Stimulated activated CD8-positive, alpha-beta memory T cell treated with anti-CD3 and anti-CD28 coated beads, Interleukin-2, amount 100 ng/mL, for 1 hour (primary cell): ENCODE data around the gene SPPL3.
"Not testable (repeated sequence)": the region's sequence is repeated elsewhere in the genome, so short reads cannot be mapped to it uniquely, and the experiment has no call there.

Experiments used
- DNase-seq, 2 donors: peaks; one replicate each; pipeline ENCODE4 v3.0.0-alpha.2; 2020; ENCODE audit warnings: low read depth in 2 of 2

Gene SPPL3

DNA sequence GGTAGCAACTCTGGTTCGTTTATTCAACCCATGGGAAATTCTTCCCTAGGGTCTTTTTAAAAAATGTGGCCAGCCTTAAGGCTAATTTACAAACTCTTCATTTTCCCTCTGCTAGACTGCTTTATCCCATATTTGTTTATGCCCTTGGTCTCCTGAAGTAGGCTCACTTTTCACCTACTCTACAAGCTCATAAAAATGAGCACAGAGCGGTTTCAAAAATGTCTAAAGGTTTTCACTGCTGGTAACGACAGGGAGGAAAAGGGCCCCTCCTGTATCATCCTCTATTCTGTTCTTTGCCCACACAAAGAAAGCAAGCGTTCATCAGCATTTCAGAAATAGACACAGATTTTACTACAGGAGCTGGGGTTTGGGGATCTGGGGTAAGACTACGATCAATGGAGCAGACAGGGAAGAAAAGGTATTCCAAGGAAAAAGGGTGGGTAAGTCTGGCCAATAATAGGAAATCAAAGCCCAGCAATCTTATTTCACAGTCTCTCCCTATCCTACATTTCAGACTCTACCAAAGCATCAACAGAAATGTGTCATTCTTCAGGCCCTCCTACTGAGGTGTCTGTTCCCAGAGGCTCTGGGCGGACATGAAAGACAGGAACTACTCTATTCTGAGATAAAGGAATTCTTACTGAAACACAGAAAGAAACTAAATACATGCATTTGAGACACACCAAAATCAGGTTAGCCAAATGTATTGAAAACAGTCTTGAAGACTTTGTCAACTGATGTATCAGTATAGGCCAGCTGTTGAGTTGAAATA is 86.4 kb downstream of the SPPL3 start:
- DNase-seq = no peak

DNA sequence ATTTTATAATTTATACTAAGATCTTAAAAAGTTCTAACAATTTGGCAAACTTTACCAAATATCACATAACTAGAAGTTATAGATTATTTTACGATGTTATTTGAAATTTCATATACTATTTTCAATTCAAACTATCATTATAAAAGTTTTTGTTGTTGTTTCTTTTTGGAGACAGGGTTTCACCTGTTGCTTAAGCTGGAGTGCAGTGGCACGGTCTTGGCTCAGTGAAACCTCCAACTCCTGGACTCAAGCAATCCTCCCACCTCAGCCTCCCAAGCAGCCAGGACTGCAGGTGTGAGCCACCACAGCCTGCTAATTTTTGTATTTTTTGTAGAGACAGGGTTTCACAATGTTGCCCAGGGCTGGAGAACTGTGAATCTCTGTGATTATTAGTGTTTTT is 87.8 kb downstream of the SPPL3 start:
- no peak for DNase-seq

DNA sequence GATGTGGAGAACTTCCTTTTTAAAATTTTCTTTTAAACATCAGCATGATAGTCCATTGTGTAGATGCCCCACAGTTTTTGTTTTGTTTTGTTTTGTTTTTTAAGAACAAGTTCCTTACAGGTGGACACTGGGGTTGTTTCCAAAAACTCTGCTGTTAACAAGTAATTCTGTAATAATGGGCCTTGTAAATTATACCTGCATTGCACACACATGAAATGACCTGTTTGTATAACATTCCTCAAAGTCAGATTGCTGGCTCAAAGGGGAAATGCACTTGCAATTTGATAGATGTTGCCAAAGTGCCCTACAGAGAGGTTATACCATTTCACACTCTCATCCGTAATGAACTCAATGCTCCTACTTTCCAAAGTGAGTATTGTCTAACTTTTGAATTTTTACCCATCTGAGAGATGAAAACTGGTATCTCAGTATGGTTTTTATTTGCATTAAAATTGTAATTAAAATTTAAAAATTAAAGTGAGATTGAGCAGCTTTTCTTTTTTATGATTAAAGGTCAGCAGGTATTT is 89.2 kb downstream of the SPPL3 start:
- DNase-seq = no peak

DNA sequence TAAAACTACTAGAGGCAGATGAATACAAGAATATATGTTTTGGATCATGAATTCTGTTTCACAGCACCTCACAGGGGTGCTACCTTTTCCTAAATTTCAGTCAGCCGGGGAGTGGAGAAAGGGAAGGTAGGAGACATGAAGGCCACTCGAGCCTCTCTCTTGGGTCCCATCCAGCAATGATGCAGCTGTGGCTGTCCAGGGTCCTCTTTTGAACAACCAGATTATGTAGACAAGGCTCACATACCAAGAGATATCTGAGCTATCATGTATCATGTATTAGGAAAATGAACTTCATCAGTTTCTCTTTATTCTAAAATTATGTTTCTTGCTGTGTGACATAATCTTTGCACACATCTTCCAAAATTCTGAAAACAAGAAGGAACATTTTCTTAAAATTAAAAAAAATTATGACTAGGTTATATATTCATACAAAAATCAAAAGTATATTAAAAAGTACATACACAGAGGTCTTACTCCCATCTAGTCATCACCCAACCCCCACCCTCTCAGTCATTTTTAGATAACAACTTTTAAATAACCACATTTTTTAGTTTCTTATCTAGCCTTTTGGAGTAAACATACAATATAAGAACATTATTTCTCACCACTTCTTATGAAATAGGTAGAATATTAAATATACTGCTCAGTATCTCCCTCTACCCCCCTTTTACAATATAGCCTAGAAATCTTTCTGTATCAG is 89.8 kb downstream of the SPPL3 start:
- DNase-seq = no peak

DNA sequence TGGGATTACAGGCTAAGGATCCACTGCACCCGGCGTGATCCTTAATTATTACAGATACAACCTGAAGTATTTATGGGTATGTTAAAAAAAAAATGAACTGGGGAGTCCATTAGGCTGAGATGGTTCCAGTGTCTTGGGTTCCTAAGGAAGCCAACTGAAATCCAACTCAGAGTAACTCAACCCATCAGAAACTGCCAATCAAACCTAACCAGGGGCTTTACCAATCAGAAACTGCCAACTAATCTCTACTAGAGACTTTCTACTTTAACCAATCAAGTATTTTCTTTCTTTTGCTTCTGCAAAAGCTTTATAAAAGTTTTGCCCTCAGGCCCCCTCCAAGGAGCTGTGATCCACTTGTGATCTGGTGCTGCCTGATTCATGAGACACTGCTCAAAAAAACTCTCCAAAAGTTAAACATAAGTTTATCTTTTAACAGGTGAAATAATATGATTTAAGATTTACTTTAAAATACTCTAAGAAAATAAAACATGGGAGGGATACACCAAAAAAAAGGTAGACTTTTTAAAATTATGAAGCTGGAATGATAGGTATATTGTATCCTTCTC is 90.5 kb downstream of the SPPL3 start:
- DNase-seq = no peak

DNA sequence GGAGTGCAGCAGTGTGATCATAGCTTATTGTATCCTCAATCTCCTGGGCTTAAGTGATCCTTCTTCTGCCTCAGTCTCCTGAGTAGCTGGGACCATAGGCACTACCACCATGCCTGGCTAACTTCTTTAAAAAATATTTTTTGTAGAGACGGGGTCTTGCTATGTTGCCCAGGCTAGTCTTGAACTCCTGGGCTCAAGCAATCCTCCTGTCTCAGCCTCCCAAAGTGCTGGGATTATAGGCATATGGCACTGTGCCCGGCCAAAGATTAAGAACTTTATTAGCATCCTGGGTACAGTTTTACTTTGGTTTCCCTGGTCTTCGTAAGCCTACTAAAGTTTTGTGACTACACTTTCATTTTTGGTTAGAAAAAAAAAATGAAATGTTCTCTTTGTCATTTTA is 94.1 kb downstream of the SPPL3 start:
- no peak for DNase-seq

DNA sequence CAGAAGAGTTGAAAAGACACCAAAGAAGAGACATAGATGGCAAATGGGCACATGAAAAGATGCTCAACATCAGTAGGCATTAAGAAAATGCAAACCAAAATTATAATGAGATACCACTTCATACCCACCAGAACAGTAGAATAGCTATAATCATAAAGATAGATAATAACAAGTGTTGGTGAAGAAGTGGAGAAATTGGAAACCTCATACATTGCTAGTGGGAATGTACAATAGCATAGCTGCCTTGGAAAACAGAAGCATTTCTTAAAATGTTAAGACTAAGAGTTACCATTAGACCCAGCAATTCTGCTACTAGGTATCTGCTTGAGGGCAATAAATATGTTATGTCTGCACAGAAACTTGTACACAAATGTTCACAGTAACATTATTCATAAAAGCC is 99.7 kb downstream of the SPPL3 start:
- no peak for DNase-seq

DNA sequence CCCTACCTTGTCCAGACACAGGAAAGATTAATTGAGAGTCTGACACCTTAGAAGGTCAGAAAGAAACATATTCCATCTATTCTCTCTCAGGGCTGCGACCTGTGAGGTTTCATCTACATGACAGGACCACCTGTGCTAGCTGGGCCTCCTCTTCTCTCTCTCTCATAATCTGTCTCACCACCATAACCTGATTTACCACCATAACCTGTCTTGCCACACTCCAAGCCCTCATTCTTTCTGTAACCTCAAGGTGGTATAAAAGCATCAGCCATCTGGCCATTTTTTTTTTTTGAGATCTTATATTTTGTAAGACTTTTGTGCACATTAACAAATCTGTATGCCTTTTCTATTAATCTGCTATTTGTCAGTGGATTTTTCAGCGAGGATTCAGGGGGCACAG is 103.0 kb downstream of the SPPL3 start:
- DNase-seq = no peak

- no peak for DNase-seq
Observed at GRCh38 chr12:120800665-120801064, 103.5 kb downstream of the SPPL3 start.

DNA sequence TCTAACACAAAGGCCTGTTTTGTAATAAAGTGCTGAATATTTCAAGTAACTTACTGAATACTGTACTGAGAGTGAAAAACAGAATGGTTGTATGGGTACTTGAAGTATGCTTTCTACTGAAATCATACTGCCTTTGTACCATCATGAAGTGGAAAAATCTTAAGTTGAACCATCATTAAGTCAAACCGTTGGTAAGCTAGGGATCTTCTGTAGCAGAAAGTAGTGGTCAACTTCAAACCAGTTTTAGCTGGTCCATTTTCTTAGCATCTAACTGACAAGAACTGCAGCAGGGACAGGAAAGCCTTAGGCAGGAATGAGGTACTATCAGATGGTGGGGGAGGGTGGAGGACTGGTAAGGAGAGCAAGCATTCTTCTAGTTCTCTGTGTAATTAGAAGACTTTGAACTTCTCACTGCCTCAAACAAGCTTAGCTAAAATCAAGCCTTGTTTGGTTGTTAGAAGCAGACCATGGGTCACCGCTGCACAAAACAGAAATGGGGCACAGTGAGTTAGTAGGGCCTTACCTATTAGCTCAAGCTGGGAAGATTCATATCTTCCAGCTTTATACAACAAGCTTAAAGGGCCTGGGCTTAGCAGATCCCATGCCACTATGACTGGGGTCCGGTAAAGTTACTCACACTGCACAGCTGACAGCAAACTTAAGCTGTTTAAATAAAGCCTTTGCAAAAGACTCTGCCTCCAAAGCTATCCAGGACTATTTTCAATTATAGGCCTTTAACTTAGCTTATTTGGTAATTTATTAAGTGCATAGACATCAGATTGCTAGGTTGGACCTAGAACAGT is 104.7 kb downstream of the SPPL3 start:
- no peak for DNase-seq

DNA sequence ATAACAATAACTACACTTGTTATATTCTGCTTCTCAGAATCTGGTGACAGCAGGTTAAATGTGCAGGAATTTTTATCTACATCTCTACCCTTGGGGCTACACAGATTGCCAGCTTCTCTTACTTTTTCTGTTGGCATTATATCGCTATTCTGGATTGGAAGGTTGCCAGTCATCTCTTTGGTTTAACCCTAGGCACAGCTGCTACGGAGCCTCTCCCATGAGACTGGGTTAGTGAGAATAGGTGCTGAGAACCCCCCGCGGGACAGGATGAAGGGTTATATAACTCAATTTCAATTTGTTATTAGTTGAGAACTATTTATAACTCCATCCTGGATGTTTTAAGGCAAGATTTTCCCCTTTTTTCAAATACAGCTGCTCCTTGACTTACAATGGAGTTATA is 105.5 kb downstream of the SPPL3 start:
- no peak for DNase-seq

DNA sequence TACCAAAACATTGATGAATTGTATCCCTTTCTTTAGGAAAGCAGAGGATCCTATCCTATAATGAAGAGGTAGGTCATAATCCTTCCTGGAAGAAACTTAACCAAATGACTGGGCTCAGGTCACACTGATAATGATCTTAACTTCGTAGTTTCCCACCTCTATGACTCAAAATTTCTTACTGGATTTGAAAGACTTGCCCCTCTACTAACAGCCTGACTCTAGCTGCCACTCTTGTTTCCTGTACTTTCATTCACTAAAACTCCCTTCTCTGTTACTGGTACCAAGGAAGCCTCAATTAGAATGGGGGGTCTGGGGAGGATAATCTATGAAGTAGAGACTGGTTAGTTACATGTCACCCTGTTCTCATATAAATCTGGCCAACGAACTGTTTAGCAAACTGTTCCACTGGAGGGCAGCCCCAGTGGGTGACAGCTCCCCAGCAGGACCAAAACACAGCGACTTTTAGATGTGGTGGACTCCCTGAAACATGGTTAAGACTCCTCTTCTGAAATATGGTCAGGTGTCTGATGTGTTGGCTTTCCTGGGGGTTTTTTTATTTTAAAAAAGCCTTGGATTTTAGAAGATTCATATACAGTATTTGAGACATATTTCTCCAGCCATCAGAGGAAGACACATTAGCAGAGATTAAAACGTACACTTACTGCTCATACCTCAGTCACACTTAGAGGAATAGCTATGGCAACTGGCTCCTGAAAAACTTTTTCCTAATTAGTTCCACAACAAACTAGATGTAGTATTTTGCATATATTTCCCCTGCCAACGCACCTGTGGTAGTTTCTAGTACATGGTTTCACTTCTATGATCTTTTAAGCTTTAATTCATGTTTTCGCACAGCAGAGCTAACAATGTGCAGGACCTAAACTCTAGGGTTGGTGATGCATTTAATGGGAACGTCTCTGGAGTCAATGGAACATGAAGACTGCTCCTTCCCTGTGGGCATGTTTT is 106.2 kb downstream of the SPPL3 start:
- no peak for DNase-seq

- DNase-seq = no peak
Observed at GRCh38 chr12:120795441-120796178, 108.5 kb downstream of the SPPL3 start.

DNA sequence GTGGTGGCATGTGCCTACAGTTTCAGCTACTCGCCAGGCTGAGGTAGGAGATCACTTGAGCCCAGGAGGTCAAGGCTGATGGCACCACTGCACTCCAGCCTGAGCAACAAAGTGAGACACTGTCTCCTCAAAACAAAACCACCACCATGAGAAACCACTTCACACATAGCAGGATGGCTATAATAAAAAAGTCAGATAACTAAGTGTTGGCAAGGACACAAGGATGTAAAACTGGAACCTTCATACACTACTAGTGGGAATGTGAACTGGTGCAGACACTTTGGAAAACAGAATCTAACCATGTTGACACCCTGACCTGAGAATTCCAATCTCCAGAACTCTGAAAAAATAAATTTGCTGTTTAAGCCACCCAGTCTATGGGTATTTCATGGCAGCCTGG is 110.8 kb downstream of the SPPL3 start:
- no peak for DNase-seq

DNA sequence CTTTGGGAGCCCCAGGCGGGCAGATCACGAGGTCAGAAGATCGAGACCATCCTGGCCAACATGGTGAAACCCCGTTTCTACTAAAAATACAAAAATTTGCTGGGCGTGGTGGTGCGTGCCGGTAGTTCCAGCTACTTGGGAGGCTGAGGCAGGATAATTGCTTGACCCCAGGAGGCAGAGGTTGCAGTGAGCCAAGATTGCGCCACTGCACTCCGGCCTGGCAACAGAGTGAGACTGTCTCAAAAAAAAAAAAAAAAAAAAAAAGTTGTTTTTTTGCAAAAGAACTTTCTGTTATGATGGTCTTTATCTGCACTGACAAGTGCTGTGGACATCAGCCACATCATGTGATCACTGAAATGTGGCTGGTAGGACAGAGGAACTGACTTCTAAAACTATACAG is 111.7 kb downstream of the SPPL3 start:
- not testable (repeated sequence) for DNase-seq

DNA sequence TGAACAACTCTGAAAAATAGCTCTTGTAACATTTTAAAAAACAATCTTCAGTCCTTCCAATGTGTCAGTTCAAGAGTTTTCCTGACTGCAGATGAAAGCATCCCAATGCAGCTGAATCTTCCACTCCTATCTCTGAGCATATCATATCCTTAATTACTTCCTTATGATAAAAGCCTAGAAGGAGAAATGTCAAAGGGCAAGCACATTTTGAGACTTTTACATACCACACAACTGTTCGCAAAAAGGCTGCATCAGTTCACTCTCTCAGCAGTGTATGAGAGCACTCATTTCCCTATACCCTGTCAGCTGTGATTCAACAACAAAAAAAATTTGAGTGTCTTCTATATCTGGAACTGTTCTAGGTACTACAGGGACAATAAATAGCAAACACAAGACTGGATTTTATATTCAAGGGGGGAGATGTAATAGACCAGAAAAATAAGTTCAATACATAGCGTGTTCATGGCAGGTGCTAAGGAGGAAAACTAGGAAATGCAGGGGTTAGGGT is 112.4 kb downstream of the SPPL3 start:
- no peak for DNase-seq

DNA sequence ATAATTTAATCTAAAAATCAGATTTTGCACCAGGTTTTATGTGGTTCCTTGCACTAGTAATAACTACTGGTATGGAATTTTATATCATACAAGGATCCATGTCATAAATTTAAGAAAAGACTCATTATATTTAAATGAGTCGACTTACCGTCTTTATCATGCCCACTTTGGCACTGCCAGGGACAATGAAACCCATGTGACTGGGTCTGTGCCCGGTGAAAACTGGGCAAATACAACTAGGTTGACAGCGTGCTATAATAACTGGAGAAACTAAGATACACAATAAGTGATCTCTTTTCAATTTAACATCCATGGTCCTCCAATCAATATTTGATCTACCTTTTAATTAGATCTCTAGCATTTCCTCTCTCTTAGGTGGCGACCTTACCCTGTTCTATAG is 114.0 kb downstream of the SPPL3 start:
- no peak for DNase-seq

DNA sequence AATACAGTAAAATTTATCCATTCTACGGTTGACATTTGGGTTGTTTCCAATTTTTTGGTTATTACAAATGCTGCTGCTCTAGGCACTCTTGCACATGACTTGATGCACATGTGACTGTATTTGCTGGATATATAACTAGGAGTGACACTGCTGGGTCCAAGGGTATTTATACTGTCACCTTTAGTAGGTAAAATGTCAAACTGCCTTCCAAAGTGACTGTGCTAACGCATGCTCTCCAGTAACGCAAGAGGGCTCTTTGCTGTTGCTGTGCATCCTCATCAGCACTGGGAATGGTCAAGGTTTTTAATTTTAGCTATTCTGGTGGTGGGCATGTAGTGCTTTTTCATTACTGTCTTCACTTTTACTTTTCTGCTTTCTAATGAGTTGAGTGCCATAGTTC is 116.3 kb downstream of the SPPL3 start:
- no peak for DNase-seq

DNA sequence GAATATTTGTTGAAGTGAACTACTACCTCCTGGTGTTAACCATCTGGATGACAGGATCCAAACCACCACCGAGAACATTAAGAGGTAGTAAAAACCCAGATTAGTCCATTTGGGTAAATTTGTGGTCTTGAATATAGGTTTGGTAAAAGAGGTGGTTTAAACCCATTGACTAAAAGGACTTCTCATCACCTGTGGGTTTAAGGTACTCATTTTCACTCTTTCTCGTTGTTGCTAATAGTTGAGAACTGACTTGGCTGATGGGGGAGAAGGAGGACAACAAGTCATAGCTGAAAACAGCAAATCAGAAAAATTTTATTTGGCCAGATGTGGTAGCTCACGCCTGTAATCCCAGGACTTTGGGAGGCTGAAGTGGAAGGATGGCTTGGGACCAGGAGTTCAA is 119.4 kb downstream of the SPPL3 start:
- DNase-seq = no peak

DNA sequence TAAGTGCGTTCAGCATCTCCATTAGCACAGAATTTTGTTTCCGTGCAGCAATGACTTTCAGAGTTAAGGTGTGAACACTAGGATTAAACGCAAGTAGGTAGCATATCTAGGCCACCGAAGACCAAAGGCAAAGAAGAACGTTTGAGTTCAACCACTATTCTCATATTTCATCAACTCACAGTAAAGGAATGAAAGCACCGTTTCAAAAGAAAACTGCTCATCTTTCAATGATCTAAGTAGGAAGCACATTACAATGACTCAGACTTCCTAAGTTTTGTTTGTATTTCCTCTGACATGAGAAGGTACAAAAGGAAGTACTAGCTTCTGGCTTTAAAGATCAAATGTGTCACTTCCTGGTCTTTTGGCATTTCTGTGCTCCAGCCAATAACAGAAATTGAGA is 121.0 kb downstream of the SPPL3 start:
- no peak for DNase-seq
